ENCODE data around the gene EPM2A. TPM values are rescaled to one million over a fixed set of nuclear protein-coding genes. Genes with fewer than 3 reads are reported as not detected.
A peak's percentile ranks its signal among the peaks of the same experiment; 100 is the strongest.

EPM2A gene
- 10 to 100 TPM in 1 of 2 experiments, 1 to 10 TPM in 1; 9.9 to 10.7 TPM for total RNA-seq

DNA sequence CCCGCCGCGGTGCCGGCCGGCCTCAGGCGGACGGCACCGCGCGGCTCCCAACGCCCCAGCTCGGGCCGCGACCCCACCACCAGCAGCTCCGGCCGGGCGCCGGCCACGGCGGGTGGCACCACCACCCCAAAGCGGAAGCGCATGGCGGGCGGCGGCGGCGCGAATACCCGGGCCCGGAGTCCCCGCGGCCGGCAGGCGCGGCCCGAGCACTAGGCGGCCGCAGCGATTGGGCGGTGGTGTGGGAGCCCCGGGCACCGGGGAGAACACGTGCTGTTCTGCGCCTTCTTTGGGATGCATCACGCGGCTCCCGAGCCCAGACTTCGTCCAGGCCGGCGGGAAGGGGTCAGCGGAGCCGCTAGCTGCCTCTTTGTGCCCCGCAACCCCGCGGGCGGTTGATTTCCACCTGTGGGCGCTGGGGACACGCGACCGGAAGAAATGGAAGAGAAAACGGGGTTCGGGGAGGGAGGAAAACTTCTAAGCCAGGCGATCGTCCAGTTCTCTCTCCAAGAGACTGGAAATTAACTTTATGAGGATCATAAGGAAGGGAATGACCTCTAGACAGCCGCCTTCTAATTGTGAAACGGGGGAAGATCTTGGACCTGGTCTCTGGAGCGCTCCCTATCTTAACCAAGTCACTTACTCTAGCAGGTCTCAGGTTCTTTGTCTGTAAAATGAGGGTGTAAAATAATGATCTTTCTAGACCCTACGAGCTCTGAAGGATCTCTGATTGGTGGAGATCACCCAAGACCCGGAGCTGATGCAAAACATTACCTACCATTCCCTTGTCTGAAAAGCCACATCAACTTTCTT is at the start of gene EPM2A:
Gene EPM2A, minus strand, starts transcription at position 165 of the 810 bp plus-strand sequence. Its CDS starts 22 bp downstream, at position 143.
- DNase-seq, result peak; percentile 66

DNA sequence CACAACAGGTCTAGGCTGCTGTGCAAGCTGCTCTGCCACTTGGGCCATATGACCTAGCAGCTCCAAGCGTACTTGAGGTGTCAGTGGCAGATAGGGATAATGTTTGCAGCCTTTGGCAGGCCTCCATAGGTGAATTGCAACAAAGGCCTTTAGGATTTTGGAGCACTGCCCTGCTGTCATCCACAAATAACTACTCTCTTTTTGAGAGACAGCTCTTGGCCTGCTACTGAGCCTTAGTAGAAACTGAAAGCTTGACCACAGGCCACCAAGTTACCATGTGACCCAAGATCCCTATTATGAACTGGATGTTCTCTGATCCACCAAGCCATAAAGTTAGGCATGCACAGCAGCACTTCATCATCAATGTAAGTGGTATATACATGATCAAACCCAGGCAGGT is 49.4 kb upstream of the EPM2A start:
- H3K36me3 Mint-ChIP-seq (ENCODE audit: low read depth), result peaks cover 7% of the 10 kb centered on the region

More for the DNA sequence above, at the start of gene EPM2A:
- H3K4me3 Mint-ChIP-seq, result peak within 1 kb of the TSS; percentile 94
- H3K27ac Mint-ChIP-seq, result peak within 1 kb of the TSS; percentile 99
- H3K27me3 Mint-ChIP-seq (ENCODE audit: low read depth), result no peaks in the 10 kb centered on the region
- H3K4me1 Mint-ChIP-seq (ENCODE audit: low read depth), result peaks cover 21% of the 10 kb centered on the region
- H3K36me3 Mint-ChIP-seq (ENCODE audit: low read depth), result no peaks in the 10 kb centered on the region
- H3K9me3 Mint-ChIP-seq, result peaks cover 3% of the 10 kb centered on the region
- CTCF ChIA-PET, result interaction anchor here (0.9 to 1.6 kb wide), 2 partner anchors 14 to 80 kb away, joined by 3 to 6 read pairs; partner anchors contain the start of gene FBXO30
- intact Hi-C loops (cut with micrococcal nuclease), result loop anchor here (1.0 to 5.0 kb wide), 4 partner anchors 79 to 1587 kb away; partner anchors contain the start of genes FBXO30 and STXBP5

DNA sequence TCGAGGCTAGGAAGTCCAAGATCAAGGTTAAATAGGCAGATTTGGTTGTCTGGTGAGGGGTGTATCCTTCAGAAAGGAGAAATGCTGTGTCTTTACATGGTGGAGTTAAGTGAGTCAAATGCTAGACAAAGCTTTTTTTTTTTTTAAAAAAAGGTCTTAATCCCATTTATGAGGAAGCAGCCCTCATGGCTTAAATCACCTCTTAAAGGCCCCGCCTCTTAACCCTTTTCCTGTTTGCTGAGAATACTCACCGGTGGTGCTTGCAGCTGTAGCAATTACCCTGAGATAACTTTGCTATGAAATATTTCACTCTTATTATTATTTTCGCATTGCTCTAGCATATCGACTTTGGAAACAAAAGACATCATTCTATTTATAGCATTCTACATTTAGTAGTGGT is 48.5 kb upstream of the EPM2A start:
- Mint-ChIP-seq H3K27me3 (ENCODE audit: low read depth) (no peaks in the 10 kb centered on the region), H3K27ac (no peak overlapping the region), H3K4me3 (no peak overlapping the region), H3K4me1 (ENCODE audit: low read depth) (no peaks in the 10 kb centered on the region), H3K9me3 (peaks cover 4% of the 10 kb centered on the region), H3K36me3 (ENCODE audit: low read depth) (peaks cover 5% of the 10 kb centered on the region)
- intact Hi-C loops (cut with micrococcal nuclease), result no loop called here
- DNase-seq, result no peak
- CTCF ChIA-PET, result interaction anchor here (0.6 kb wide), 1 partner anchor 134 kb away, joined by 4 read pairs; no protein-coding TSS in a partner anchor

More for the DNA sequence above, 49.4 kb upstream of the EPM2A start:
- intact Hi-C loops (cut with micrococcal nuclease), result no loop called here
- Mint-ChIP-seq H3K9me3 (peaks cover 7% of the 10 kb centered on the region), H3K27me3 (ENCODE audit: low read depth) (no peaks in the 10 kb centered on the region), H3K4me3 (no peak overlapping the region), H3K27ac (no peak overlapping the region), H3K4me1 (ENCODE audit: low read depth) (no peaks in the 10 kb centered on the region)
- CTCF ChIA-PET, result no interaction called here
- no peak for DNase-seq

DNA sequence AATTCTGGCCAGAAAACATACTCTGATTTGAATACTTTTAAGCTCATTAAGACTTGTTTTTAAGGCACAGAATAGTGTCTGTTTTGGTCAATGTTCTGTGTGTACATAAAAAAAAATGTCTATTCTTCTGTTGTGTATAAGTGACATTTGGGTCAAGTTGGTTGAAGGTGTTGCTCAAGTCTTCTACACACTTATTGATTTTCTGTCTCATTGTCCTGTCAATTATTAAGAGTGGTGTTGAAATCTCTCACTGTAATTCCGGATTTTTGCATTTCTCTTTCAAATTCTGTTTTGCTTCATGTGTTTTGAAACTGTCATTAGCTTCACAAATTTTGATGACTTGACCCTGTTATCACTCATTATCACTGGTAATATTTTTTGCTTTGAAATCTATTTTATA is 37.5 kb upstream of the EPM2A start:
- Mint-ChIP-seq H3K27ac (no peak overlapping the region), H3K27me3 (ENCODE audit: low read depth) (peaks cover 1% of the 10 kb centered on the region), H3K4me3 (no peak overlapping the region), H3K9me3 (no peaks in the 10 kb centered on the region), H3K4me1 (ENCODE audit: low read depth) (no peaks in the 10 kb centered on the region), H3K36me3 (ENCODE audit: low read depth) (peaks cover 1% of the 10 kb centered on the region)
- CTCF ChIA-PET, result no interaction called here
- intact Hi-C loops (cut with micrococcal nuclease), result no loop called here
- DNase-seq, result no peak

DNA sequence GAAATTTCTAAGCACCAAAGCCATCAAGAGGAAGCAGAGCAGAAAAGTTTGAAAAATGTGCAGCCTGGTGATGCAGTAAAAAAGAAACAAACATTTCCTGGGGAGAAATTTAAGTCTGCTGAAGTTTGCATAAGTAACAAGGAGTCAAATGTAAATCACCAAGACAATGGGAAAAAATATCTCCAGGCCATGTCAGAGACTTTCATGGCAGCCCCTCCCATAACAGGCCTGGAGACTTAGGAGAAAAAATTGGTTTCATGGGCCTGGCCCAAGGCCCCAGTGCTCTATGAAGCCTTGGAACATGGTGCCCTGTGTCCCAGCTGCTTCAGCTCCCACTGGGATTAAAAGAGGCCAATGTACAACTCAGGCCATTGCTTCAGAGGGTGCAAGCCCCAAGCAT is 30.1 kb upstream of the EPM2A start:
- intact Hi-C loops (cut with micrococcal nuclease), result no loop called here
- Mint-ChIP-seq H3K27ac (no peak overlapping the region), H3K4me1 (ENCODE audit: low read depth) (no peaks in the 10 kb centered on the region), H3K36me3 (ENCODE audit: low read depth) (peaks cover 1% of the 10 kb centered on the region), H3K9me3 (peaks cover 1% of the 10 kb centered on the region), H3K27me3 (ENCODE audit: low read depth) (no peaks in the 10 kb centered on the region), H3K4me3 (no peak overlapping the region)
- DNase-seq, result no peak
- CTCF ChIA-PET, result no interaction called here

DNA sequence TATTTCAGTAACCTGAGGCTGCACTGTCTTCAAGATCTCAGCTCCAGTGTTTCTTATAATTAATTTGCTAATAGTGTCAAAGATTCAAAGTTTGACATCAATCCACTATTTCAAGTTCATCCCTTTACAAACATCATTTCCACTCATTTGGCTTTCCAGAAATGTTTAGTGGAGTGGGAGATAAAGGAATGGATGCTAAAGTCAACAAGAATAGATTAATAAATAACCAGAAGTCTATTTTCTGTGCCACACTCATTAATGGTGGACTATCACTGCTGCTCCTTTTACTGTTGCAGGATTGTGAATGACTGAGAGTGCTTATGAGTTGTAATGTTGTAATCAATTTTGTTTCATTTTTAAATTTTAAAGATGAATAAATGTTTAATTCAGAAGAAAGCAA is 28.4 kb upstream of the EPM2A start:
- CTCF ChIA-PET, result no interaction called here
- H3K4me1 Mint-ChIP-seq (ENCODE audit: low read depth), result no peaks in the 10 kb centered on the region
- no peaks in the 10 kb centered on the region for H3K36me3 Mint-ChIP-seq (ENCODE audit: low read depth)
- no peak overlapping the region for H3K27ac Mint-ChIP-seq
- intact Hi-C loops (cut with micrococcal nuclease), result no loop called here
- H3K9me3 Mint-ChIP-seq, result peaks cover 1% of the 10 kb centered on the region
- no peaks in the 10 kb centered on the region for H3K27me3 Mint-ChIP-seq (ENCODE audit: low read depth)
- no peak for DNase-seq
- no peak overlapping the region for H3K4me3 Mint-ChIP-seq

DNA sequence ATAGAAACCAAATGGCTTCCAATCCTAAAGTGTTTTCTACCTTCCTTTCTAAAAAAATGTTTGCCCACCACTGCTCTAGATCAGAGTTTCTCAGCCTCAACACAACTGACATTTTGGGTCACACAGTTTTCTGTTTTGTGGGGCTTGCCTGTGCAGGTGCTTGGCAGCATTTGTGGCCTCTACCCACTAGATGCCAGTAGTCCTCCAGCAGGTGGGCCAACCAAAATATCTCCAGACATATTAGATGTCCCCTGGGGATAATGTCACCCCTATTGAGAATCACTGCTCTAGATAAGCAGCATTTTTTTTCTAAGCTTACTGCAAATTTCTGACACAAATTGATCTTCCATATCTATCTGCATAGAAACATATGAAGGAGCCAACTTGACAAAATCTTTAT is 26.3 kb upstream of the EPM2A start:
- Mint-ChIP-seq H3K4me1 (ENCODE audit: low read depth) (no peaks in the 10 kb centered on the region), H3K36me3 (ENCODE audit: low read depth) (no peaks in the 10 kb centered on the region), H3K9me3 (peaks cover 1% of the 10 kb centered on the region), H3K4me3 (no peak overlapping the region), H3K27ac (no peak overlapping the region), H3K27me3 (ENCODE audit: low read depth) (no peaks in the 10 kb centered on the region)
- no peak for DNase-seq
- intact Hi-C loops (cut with micrococcal nuclease), result no loop called here
- CTCF ChIA-PET, result no interaction called here

DNA sequence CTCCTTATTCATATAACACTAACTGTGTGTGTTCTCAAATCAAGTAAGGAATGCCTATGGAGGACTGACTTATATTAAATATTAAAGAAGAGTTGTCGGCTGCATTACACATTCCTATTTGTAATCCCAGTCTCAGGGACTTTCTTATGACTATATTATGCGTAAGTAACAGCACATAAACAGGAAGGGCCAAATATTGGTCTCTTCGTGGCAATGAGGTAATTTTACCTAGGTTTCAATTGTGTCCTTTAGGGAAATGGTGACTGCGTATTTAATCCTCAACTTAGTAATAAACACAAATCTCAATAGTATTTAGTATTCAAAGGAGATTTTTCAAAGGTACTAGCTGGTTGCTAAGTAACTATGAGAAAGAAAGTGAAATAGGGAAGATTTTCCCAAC is 22.8 kb upstream of the EPM2A start:
- no peaks in the 10 kb centered on the region for H3K36me3 Mint-ChIP-seq (ENCODE audit: low read depth)
- peaks cover 2% of the 10 kb centered on the region for H3K27me3 Mint-ChIP-seq (ENCODE audit: low read depth)
- CTCF ChIA-PET, result no interaction called here
- no peaks in the 10 kb centered on the region for H3K9me3 Mint-ChIP-seq
- H3K4me1 Mint-ChIP-seq (ENCODE audit: low read depth), result no peaks in the 10 kb centered on the region
- intact Hi-C loops (cut with micrococcal nuclease), result no loop called here
- H3K27ac Mint-ChIP-seq, result no peak overlapping the region
- no peak overlapping the region for H3K4me3 Mint-ChIP-seq
- no peak for DNase-seq

DNA sequence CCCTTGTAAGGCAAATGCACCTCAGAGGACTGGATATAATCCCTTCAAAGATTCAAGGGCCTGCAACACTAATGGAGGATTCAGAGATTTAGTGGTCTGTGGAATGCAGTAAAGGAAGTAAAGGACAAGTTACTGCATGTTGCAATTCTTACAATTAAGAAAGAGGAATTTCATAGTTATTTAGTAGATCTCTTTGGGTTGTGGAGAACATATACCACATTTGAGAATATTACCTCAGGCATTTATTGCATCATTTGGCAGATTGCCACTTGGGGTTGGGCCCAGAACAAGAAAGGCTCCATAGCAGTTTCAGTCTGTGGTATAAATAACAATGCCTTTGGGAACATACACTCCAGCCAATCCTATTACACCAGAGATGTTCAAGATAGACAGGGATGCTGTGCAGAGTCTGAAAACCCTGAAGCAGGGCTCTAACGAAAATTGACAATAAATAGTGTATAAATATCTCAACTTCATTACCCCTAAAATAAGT is 20.9 kb upstream of the EPM2A start:
- no peak for DNase-seq
- CTCF ChIA-PET, result no interaction called here
- peaks cover 2% of the 10 kb centered on the region for H3K27me3 Mint-ChIP-seq (ENCODE audit: low read depth)
- intact Hi-C loops (cut with micrococcal nuclease), result no loop called here
- H3K4me3 Mint-ChIP-seq, result no peak overlapping the region
- no peaks in the 10 kb centered on the region for H3K4me1 Mint-ChIP-seq (ENCODE audit: low read depth)
- no peaks in the 10 kb centered on the region for H3K9me3 Mint-ChIP-seq
- no peaks in the 10 kb centered on the region for H3K36me3 Mint-ChIP-seq (ENCODE audit: low read depth)
- no peak overlapping the region for H3K27ac Mint-ChIP-seq

DNA sequence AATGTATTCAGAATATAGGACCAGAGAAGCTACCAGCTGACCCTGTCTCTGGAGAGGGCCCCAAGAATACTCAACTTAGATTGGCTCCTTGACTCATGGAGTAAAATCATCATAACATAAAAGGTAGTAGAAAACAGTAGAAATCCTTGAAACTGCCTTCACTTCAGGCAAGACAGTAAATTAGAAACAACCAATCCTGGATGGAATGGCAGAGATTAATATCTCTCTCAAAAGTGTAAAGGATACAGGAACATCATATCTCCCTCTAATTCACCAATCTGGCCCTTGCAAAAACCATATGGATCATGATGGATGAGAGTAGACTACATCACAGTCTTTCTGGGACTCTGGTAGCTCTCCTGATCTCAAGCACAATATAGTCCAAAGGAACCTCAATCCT is 20.4 kb upstream of the EPM2A start:
- no peaks in the 10 kb centered on the region for H3K9me3 Mint-ChIP-seq

DNA sequence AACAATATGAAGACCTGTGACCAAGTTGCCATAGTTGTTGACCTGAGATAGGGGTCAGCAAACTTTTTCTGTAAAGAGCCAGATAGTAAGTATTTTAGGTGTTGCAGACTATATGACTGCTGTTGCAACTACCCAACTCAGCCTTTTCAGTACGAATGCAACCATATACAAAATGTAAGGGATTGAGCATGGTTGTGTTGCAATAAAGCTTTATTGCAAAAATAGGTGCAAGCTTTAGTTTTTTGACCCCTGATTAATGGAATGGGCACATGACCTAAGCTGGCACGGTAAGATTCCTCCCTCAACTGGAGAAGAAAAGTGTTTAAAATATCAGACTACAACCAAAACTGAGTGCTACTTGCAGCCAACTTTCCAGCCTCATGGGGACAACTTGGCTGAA is 17.3 kb upstream of the EPM2A start:
- intact Hi-C loops (cut with micrococcal nuclease), result no loop called here
- H3K4me3 Mint-ChIP-seq, result no peak overlapping the region
- H3K27ac Mint-ChIP-seq, result no peak overlapping the region
- CTCF ChIA-PET, result no interaction called here
- H3K27me3 Mint-ChIP-seq (ENCODE audit: low read depth), result peaks cover 2% of the 10 kb centered on the region
- H3K36me3 Mint-ChIP-seq (ENCODE audit: low read depth), result peaks cover 4% of the 10 kb centered on the region
- DNase-seq, result no peak
- peaks cover 5% of the 10 kb centered on the region for H3K4me1 Mint-ChIP-seq (ENCODE audit: low read depth)
- no peaks in the 10 kb centered on the region for H3K9me3 Mint-ChIP-seq

More for the DNA sequence above, 20.4 kb upstream of the EPM2A start:
- no peaks in the 10 kb centered on the region for H3K36me3 Mint-ChIP-seq (ENCODE audit: low read depth)
- H3K27ac Mint-ChIP-seq, result no peak overlapping the region
- intact Hi-C loops (cut with micrococcal nuclease), result no loop called here
- no peaks in the 10 kb centered on the region for H3K4me1 Mint-ChIP-seq (ENCODE audit: low read depth)
- peaks cover 2% of the 10 kb centered on the region for H3K27me3 Mint-ChIP-seq (ENCODE audit: low read depth)
- CTCF ChIA-PET, result no interaction called here
- H3K4me3 Mint-ChIP-seq, result no peak overlapping the region
- DNase-seq, result no peak

DNA sequence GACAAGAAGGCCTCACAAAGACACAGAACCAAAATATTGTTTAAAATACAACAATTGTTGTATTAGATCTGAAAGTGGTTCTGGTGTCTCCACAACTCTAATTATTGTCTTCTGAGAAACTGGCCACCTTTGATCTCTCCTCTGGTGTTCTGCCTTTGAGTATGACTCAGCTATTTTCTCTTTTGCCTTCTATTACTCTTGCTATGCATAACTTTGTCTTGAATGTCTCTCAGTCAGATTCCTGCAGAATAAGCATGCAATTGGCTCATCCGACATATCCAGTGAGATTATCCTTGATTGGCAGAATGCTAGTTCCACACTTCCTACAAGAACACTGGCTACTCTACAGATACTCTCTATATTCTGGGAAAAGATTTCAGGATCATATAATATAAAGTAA is 14.3 kb upstream of the EPM2A start:
- intact Hi-C loops (cut with micrococcal nuclease), result no loop called here
- Mint-ChIP-seq H3K4me1 (ENCODE audit: low read depth) (peaks cover 5% of the 10 kb centered on the region), H3K27me3 (ENCODE audit: low read depth) (peaks cover 2% of the 10 kb centered on the region), H3K4me3 (no peak overlapping the region), H3K9me3 (no peaks in the 10 kb centered on the region), H3K27ac (no peak overlapping the region), H3K36me3 (ENCODE audit: low read depth) (peaks cover 7% of the 10 kb centered on the region)
- no peak for DNase-seq
- CTCF ChIA-PET, result no interaction called here

DNA sequence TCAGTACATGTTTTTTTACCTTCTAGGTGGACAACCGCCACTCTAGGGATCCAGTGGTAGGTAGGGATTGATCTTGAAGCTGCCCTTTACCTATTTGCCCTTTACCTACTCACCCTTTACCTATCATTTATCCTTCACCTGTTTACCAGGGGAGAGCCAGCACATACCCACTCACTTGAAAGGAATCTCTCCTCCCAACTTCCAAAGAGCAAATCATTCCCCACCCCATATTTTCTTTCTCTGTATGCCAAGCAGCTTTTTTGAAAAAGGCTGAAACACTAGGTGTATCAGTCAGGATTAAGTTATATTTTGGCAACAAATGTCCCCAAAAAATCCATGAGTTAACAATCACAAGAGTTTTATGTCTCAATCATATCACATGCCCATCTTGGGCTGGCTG is 10.5 kb upstream of the EPM2A start:
- intact Hi-C loops (cut with micrococcal nuclease), result no loop called here
- Mint-ChIP-seq H3K36me3 (ENCODE audit: low read depth) (peaks cover 7% of the 10 kb centered on the region), H3K4me3 (no peak overlapping the region), H3K4me1 (ENCODE audit: low read depth) (peaks cover 5% of the 10 kb centered on the region), H3K27ac (no peak overlapping the region), H3K27me3 (ENCODE audit: low read depth) (no peaks in the 10 kb centered on the region), H3K9me3 (no peaks in the 10 kb centered on the region)
- CTCF ChIA-PET, result no interaction called here
- no peak for DNase-seq

Data from activated naive CD4-positive, alpha-beta T cell treated with anti-CD3 and anti-CD28 coated beads for 36 hours (primary cell).